Tibial nerve (tissue), 4 donors: ENCODE results near the gene SPATA16. TPM values are rescaled to one million over a fixed set of nuclear protein-coding genes. Genes with fewer than 3 reads are reported as not detected.

Experiments used
- DNase-seq, 2 donors: peaks; one replicate each; pipeline ENCODE4 v3.0.0-alpha.2; 2019; ENCODE audit warnings: low spot score in 2 of 2
- H3K27ac ChIP-seq, 4 donors: fragments of 200-600 bp; sonication (generic) in 3 of 4; one replicate each; pipeline ENCODE4 v1.5.1; 2017 to 2019; ENCODE audit warnings: mild to moderate bottlenecking in 1 of 4
- H3K27me3 ChIP-seq, 2 donors: fragments of 200-600 bp; sonication (generic) in 1 of 2; one replicate each; pipeline versions ENCODE4 v1.5.1 to v1.6.0; 2017 to 2019
- H3K36me3 ChIP-seq, 3 donors: fragments of 200-600 bp; sonication (generic); one replicate each; pipeline ENCODE4 v1.5.1; 2018 to 2019
- H3K4me1 ChIP-seq, 4 donors: fragments of 200-600 bp; sonication (generic) in 3 of 4; one replicate each; pipeline ENCODE4 v1.5.1; 2017 to 2019
- H3K4me3 ChIP-seq, 4 donors: fragments of 200-600 bp; sonication (generic) in 3 of 4; one replicate each; pipeline ENCODE4 v1.5.1; 2017 to 2019; ENCODE audit warnings: mild to moderate bottlenecking in 1 of 4, moderate library complexity in 1 of 4
- H3K9me3 ChIP-seq, 4 donors: fragments of 200-600 bp; sonication (generic) in 3 of 4; one replicate each; pipeline ENCODE4 v1.5.1; 2017 to 2019
- CTCF ChIP-seq, 5 experiments: fragments of 200-600 bp in 3 of 5; fragments of 450-650 bp in 2 of 5; sonication (generic) in 3 of 5; IDR thresholded peaks; one replicate each; pipeline ENCODE4 v1.5.1; 2016 to 2019; ENCODE audit warnings: antibody characterized with exemption in 5 of 5, mild to moderate bottlenecking in 3 of 5, moderate library complexity in 2 of 5
- EP300 ChIP-seq, 2 donors: sonication (generic); formaldehyde crosslinking; IDR thresholded peaks; one replicate each; pipeline ENCODE4 v1.6.1; 2017; ENCODE audit warnings: antibody characterized with exemption in 2 of 2, mild to moderate bottlenecking in 1 of 2
- POLR2A ChIP-seq, 2 donors: fragments of 450-650 bp; IDR thresholded peaks; one replicate each; pipeline ENCODE4 v1.6.1; 2017; ENCODE audit warnings: antibody characterized with exemption in 2 of 2, mild to moderate bottlenecking in 2 of 2, moderate library complexity in 2 of 2
- WGBS, 2 donors: methylation state at CpG; one replicate each; pipeline ENCODE4 v1.1.5; 2018; 5-methylcytosine and 5-hydroxymethylcytosine counted together
- total RNA-seq, 4 donors: library from RNA; depleted of rRNA; stranded (reverse); fragments of >200 nt; gene quantifications; one replicate each; pipeline ENCODE4 v1.1.0, GENCODE V29; 2016

Gene SPATA16
- total RNA-seq, 4 donors from 2014 or later: not detected

- no peaks in the 10 kb centered on the region for H3K27me3 ChIP-seq
- H3K4me1 ChIP-seq: no peaks in the 10 kb centered on the region
- no peaks in the 10 kb centered on the region for H3K36me3 ChIP-seq
- H3K9me3 ChIP-seq: no peaks in the 10 kb centered on the region
- TF ChIP-seq POLR2A (IDR thresholded peaks at IDR 0.05) (no peak), CTCF (IDR thresholded peaks at IDR 0.05) (no peak), EP300 (IDR thresholded peaks at IDR 0.05) (no peak)
- DNase-seq: no peak
- no peak overlapping the region for H3K27ac ChIP-seq
- WGBS, 2 donors: 91 to 95% methylated on average over 3 of the region's 3 CpGs
- H3K4me3 ChIP-seq: no peak overlapping the region
These were observed 166.1 kb downstream of the SPATA16 start for GRCh38 chr3:172974969-172975368.

GRCh38 chr3:172973799-172974198 is 167.2 kb downstream of the SPATA16 start:
- H3K4me3 ChIP-seq: no peak overlapping the region
- no peaks in the 10 kb centered on the region for H3K4me1 ChIP-seq
- 57 to 68% methylated on average over 2 of the region's 2 CpGs for WGBS, 2 donors
- TF ChIP-seq EP300 (IDR thresholded peaks at IDR 0.05) (no peak), CTCF (IDR thresholded peaks at IDR 0.05) (no peak), POLR2A (IDR thresholded peaks at IDR 0.05) (no peak)
- no peaks in the 10 kb centered on the region for H3K36me3 ChIP-seq
- H3K9me3 ChIP-seq: no peaks in the 10 kb centered on the region
- H3K27me3 ChIP-seq: no peaks in the 10 kb centered on the region
- DNase-seq: no peak
- H3K27ac ChIP-seq: no peak overlapping the region

- no peaks in the 10 kb centered on the region for H3K4me1 ChIP-seq
These were observed 168.3 kb downstream of the SPATA16 start for GRCh38 chr3:172972717-172973116.

GRCh38 chr3:172972067-172972466 is 169.0 kb downstream of the SPATA16 start:
- 68 to 75% methylated on average over 1 of the region's 1 CpG for WGBS, 2 donors

More at GRCh38 chr3:172972717-172973116, 168.3 kb downstream of the SPATA16 start:
- H3K9me3 ChIP-seq: no peaks in the 10 kb centered on the region
- no peaks in the 10 kb centered on the region for H3K27me3 ChIP-seq
- no peaks in the 10 kb centered on the region for H3K36me3 ChIP-seq
- TF ChIP-seq POLR2A (IDR thresholded peaks at IDR 0.05) (no peak), CTCF (IDR thresholded peaks at IDR 0.05) (no peak), EP300 (IDR thresholded peaks at IDR 0.05) (no peak)
- H3K27ac ChIP-seq: no peak overlapping the region
- no peak overlapping the region for H3K4me3 ChIP-seq
- 83 to 87% methylated on average over 5 of the region's 5 CpGs for WGBS, 2 donors
- DNase-seq: no peak

GRCh38 chr3:172968646-172969045 is 172.4 kb downstream of the SPATA16 start:
- Histone ChIP-seq H3K9me3 (no peaks in the 10 kb centered on the region), H3K27me3 (no peaks in the 10 kb centered on the region), H3K36me3 (no peaks in the 10 kb centered on the region), H3K4me3 (no peak overlapping the region), H3K4me1 (no peaks in the 10 kb centered on the region), H3K27ac (no peak overlapping the region)
- TF ChIP-seq CTCF (IDR thresholded peaks at IDR 0.05) (no peak), POLR2A (IDR thresholded peaks at IDR 0.05) (no peak), EP300 (IDR thresholded peaks at IDR 0.05) (no peak)
- 76 to 84% methylated on average over 2 of the region's 2 CpGs for WGBS, 2 donors
- DNase-seq: no peak

More at GRCh38 chr3:172972067-172972466, 169.0 kb downstream of the SPATA16 start:
- no peak overlapping the region for H3K4me3 ChIP-seq
- no peaks in the 10 kb centered on the region for H3K27me3 ChIP-seq
- H3K9me3 ChIP-seq: no peaks in the 10 kb centered on the region
- TF ChIP-seq CTCF (IDR thresholded peaks at IDR 0.05): no peak
- no peak for TF ChIP-seq EP300 (IDR thresholded peaks at IDR 0.05)
- no peak for TF ChIP-seq POLR2A (IDR thresholded peaks at IDR 0.05)
- H3K4me1 ChIP-seq: no peaks in the 10 kb centered on the region
- H3K36me3 ChIP-seq: no peaks in the 10 kb centered on the region
- no peak for DNase-seq
- no peak overlapping the region for H3K27ac ChIP-seq
